Chondrocyte (in vitro differentiated cells): ENCODE data around the gene RIOK3. TPM values are rescaled to one million over a fixed set of nuclear protein-coding genes. Genes with fewer than 3 reads are reported as not detected.

Source experiments
- DNase-seq: peaks from one replicate; pipeline ENCODE4 v3.0.0; 2021; ENCODE audit warnings: mixed read lengths, low spot score
- H3K27ac Mint-ChIP-seq: one replicate; pipeline ENCODE4 v1.8.0; 2021; ENCODE audit warnings: mild to moderate bottlenecking, moderate library complexity, mixed read lengths; ENCODE audit not compliant: unreplicated experiment
- H3K27me3 Mint-ChIP-seq: 2 replicates; pipeline ENCODE4 v1.8.0; 2021; ENCODE audit warnings: low read depth, mixed read lengths
- H3K36me3 Mint-ChIP-seq: 2 replicates; pipeline ENCODE4 v1.8.0; 2021; ENCODE audit warnings: low read depth, mixed read lengths
- H3K4me1 Mint-ChIP-seq: 2 replicates; pipeline ENCODE4 v1.8.0; 2021; ENCODE audit warnings: low read depth, mild to moderate bottlenecking, mixed read lengths
- H3K4me3 Mint-ChIP-seq: one replicate; pipeline ENCODE4 v1.8.0; 2021; ENCODE audit warnings: mild to moderate bottlenecking, moderate library complexity, mixed read lengths; ENCODE audit not compliant: unreplicated experiment
- H3K9me3 Mint-ChIP-seq: 2 replicates; pipeline ENCODE4 v1.8.0; 2021; ENCODE audit warnings: low read depth, mixed read lengths
- CTCF ChIP-seq: fragments of 200-600 bp; sonication (generic); IDR thresholded peaks from 2 replicates; pipeline ENCODE4 v1.5.0; 2021; ENCODE audit warnings: antibody characterized with exemption, mild to moderate bottlenecking, moderate library complexity
- total RNA-seq: library from RNA; stranded (reverse); gene quantifications from 3 replicates; pipeline ENCODE4 v1.2.1, GENCODE V29; 2021

The RIOK3 gene
- total RNA-seq, 1 donor from 2014 or later: 51.4 TPM

GRCh38 chr18:23451011-23451410 is 2.1 kb upstream of the RIOK3 start:
- Mint-ChIP-seq H3K36me3 (no peaks in the 10 kb centered on the region), H3K27ac (no peak overlapping the region), H3K4me1 (peaks cover 26% of the 10 kb centered on the region), H3K4me3 (no peak overlapping the region), H3K27me3 (no peaks in the 10 kb centered on the region), H3K9me3 (no peaks in the 10 kb centered on the region)
- no peak for DNase-seq
- no peak for TF ChIP-seq CTCF

GRCh38 chr18:23451491-23451890 is 1.6 kb upstream of the RIOK3 start:
- no peak for TF ChIP-seq CTCF

GRCh38 chr18:23452347-23452727 is 750 bp upstream of the RIOK3 start:
- DNase-seq: no peak
- peaks cover 38% of the 10 kb centered on the region for H3K4me1 Mint-ChIP-seq
- no peaks in the 10 kb centered on the region for H3K27me3 Mint-ChIP-seq
- peak overlapping the region; percentile 99 for H3K4me3 Mint-ChIP-seq
- H3K36me3 Mint-ChIP-seq: peaks cover 2% of the 10 kb centered on the region
- no peak for TF ChIP-seq CTCF
- H3K27ac Mint-ChIP-seq: peak overlapping the region; percentile 84
- no peaks in the 10 kb centered on the region for H3K9me3 Mint-ChIP-seq

More at GRCh38 chr18:23451491-23451890, 1.6 kb upstream of the RIOK3 start:
- DNase-seq: no peak
- no peaks in the 10 kb centered on the region for H3K9me3 Mint-ChIP-seq
- H3K36me3 Mint-ChIP-seq: no peaks in the 10 kb centered on the region
- H3K27me3 Mint-ChIP-seq: no peaks in the 10 kb centered on the region
- peaks cover 30% of the 10 kb centered on the region for H3K4me1 Mint-ChIP-seq
- H3K27ac Mint-ChIP-seq: no peak overlapping the region
- H3K4me3 Mint-ChIP-seq: no peak overlapping the region

- H3K27ac Mint-ChIP-seq: peak overlapping the region; percentile 84
- no peaks in the 10 kb centered on the region for H3K9me3 Mint-ChIP-seq
- no peaks in the 10 kb centered on the region for H3K27me3 Mint-ChIP-seq
- DNase-seq: no peak
- peak; percentile 9 for TF ChIP-seq CTCF
- H3K36me3 Mint-ChIP-seq: peaks cover 4% of the 10 kb centered on the region
- peaks cover 52% of the 10 kb centered on the region for H3K4me1 Mint-ChIP-seq
- H3K4me3 Mint-ChIP-seq: peak overlapping the region; percentile 99
Measured at GRCh38 chr18:23453680-23454058, 582 bp downstream of the RIOK3 start.

- Mint-ChIP-seq H3K27ac (no peak overlapping the region), H3K4me1 (peaks cover 78% of the 10 kb centered on the region)
- TF ChIP-seq CTCF: no peak
Measured at GRCh38 chr18:23456835-23457234, 3.7 kb downstream of the RIOK3 start.

More at GRCh38 chr18:23456835-23457234, 3.7 kb downstream of the RIOK3 start:
- DNase-seq: no peak
- Mint-ChIP-seq H3K36me3 (peaks cover 4% of the 10 kb centered on the region), H3K27me3 (no peaks in the 10 kb centered on the region), H3K9me3 (no peaks in the 10 kb centered on the region), H3K4me3 (no peak overlapping the region)
